ENCODE measurements around the gene CAPN10.

- no peak for TF ChIP-seq CTCF (IDR thresholded peaks at IDR 0.05; ENCODE audit: poor library complexity)
- no peak for TF ChIP-seq EZH2phosphoT487 (IDR thresholded peaks at IDR 0.05; ENCODE audit: low read depth, severe bottlenecking, unreplicated experiment)
These were observed 8.0 kb upstream of the CAPN10 start for GRCh38 chr2:240578488-240578887.
